ENCODE measurements around the gene KPNA1.

The KPNA1 gene

DNA sequence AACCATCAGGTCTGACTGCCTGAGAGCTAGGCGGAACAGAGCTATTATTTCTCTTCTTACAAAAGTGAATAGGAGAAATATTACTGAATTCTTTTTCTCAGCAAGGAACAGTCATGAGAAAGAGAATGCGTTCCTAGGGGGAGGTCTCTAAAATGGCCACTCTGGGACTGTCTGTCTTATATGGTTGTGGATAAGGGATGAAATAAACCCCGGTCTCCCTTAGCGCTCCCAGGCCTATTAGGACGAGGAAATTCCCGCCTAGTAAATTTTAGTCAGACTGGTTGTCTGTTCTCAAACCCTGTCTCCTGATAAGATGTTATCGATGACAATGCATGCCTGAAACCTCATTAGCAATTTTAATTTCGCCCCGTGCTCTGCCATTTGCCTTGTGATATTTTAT, 78.8 kb downstream of the KPNA1 start:
- H3K27ac ChIP-seq: no peak overlapping the region
- TF ChIP-seq ZFX (IDR thresholded peaks at IDR 0.05; ENCODE audit: borderline replicate concordance): no peak
- TF ChIP-seq, protein P1, sequence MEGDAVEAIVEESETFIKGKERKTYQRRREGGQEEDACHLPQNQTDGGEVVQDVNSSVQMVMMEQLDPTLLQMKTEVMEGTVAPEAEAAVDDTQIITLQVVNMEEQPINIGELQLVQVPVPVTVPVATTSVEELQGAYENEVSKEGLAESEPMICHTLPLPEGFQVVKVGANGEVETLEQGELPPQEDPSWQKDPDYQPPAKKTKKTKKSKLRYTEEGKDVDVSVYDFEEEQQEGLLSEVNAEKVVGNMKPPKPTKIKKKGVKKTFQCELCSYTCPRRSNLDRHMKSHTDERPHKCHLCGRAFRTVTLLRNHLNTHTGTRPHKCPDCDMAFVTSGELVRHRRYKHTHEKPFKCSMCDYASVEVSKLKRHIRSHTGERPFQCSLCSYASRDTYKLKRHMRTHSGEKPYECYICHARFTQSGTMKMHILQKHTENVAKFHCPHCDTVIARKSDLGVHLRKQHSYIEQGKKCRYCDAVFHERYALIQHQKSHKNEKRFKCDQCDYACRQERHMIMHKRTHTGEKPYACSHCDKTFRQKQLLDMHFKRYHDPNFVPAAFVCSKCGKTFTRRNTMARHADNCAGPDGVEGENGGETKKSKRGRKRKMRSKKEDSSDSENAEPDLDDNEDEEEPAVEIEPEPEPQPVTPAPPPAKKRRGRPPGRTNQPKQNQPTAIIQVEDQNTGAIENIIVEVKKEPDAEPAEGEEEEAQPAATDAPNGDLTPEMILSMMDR (IDR thresholded peaks at IDR 0.05): no peak

GRCh38 chr3:122430371-122430770, 84.4 kb downstream of the KPNA1 start:
- no peak for TF ChIP-seq ZFX (IDR thresholded peaks at IDR 0.05; ENCODE audit: borderline replicate concordance)
- TF ChIP-seq, protein P1 (IDR thresholded peaks at IDR 0.05): no peak
- H3K27ac ChIP-seq: no peak overlapping the region

DNA sequence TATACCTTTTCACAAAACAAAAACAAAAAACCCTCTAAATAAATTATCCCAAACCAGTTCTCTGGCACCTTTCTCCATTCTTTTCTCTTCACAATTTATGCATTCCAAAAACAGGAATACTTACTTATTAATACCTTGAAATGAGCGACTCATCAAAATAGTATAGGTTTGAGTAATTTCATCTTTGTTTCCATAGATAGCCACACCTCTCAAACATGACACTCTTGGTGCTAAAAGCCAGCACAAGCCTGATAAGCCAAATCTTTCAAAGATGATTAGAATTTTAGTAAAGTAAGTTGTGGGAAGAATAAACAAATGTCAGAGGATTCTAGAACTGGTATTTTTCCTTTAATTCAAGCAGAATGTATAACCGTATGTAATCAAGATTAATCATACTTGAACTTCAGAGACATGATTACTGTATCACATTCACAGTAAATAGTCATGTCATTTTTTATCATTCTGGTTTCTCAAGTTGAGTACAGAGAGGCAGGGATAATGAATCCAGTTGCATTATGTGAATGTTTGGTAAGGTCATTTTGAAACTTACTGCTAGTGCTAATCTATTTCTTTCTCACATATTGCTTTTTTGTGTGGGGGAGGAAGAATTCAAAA, 86.8 kb downstream of the KPNA1 start:
- no peak overlapping the region for H3K27ac ChIP-seq
- no peak for TF ChIP-seq ZFX (IDR thresholded peaks at IDR 0.05; ENCODE audit: borderline replicate concordance)
- TF ChIP-seq, protein P1 (IDR thresholded peaks at IDR 0.05): no peak

GRCh38 chr3:122421836-122422235, 92.9 kb downstream of the KPNA1 start:
- TF ChIP-seq ZFX (IDR thresholded peaks at IDR 0.05; ENCODE audit: borderline replicate concordance): no peak
- TF ChIP-seq, protein P1 (IDR thresholded peaks at IDR 0.05): no peak

GRCh38 chr3:122421101-122421500, 93.6 kb downstream of the KPNA1 start:
- H3K27ac ChIP-seq: no peak overlapping the region
- TF ChIP-seq, protein P1 (IDR thresholded peaks at IDR 0.05): no peak
- TF ChIP-seq ZFX (IDR thresholded peaks at IDR 0.05; ENCODE audit: borderline replicate concordance): no peak

More at GRCh38 chr3:122421836-122422235, 92.9 kb downstream of the KPNA1 start:
- H3K27ac ChIP-seq: no peak overlapping the region

DNA sequence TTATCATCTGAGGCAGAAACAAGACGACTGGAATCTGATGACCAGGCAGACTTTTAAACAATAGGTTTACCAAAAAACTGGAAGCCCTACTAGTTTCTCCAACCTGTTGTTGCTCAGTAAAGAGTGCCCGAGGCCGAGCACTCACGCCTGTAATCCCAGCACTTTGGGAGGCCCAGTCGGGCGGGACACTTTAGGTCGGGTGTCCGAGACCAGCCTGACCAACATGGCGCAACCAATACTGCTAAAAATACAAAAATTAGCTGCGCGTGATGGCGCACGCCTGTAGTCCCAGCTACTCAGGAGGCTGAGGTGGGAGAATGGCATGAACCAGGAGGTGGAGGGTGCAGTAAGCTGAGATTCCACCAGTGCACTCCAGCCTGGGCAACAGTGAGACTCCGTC, 97.8 kb downstream of the KPNA1 start:
- TF ChIP-seq, protein P1 (IDR thresholded peaks at IDR 0.05): no peak
- no peak for TF ChIP-seq ZFX (IDR thresholded peaks at IDR 0.05; ENCODE audit: borderline replicate concordance)
- H3K27ac ChIP-seq: peak overlapping the region; percentile 90

DNA sequence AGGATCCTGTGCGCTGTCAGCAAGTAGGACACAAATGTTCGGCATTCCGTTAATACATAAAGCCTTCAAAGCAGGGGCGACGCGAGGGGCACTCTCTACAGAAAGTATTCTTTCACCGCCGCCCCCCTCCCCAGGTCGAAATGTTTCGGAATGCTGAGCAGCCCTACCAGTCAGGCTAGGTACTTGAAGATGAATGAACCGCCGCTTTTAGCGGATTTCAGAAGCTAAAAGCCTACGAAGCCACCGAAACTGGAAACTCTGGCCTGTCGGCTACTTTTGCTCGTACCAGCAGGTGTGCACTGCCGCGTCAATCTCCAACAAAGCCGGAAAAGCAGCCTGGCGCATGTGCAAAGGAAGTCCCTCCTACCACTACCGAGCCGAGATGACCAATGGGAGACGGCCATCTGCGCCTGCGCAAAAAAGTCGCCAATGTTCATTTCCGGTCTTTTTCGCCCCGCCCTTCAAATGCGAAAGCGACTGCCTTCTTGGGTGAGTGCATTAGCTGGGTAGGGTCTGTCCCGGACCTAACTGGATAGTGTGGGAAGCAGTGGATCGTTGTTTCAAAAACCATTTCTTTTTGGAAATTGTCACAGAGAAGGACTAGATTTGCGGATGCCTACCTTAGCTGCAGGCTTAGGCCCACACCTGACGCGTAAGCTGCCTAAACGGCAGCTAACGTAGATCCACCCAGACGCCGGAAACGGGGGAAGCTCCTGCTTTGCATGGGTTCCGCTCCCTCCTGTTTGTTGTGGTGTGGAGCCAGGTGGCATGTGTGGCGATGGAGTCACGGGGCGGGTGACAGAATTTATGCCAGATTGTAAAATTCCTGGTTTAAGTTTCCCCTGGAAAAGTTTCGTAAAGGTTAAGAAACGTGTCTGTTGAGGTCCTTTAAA, 98.7 kb downstream of the KPNA1 start, which contains the start of gene WDR5B:
WDR5B (minus strand) TSS at position 301 of the 893 bp plus-strand sequence. CDS start 534 bp downstream, outside the sequence.
- H3K27ac ChIP-seq: peak within 1 kb of the TSS; percentile 90
- TF ChIP-seq, protein P1 (IDR thresholded peaks at IDR 0.05): 0 out of 2 replicates have a peak, but pooled peaks have one; percentile 6
- no peak for TF ChIP-seq ZFX (IDR thresholded peaks at IDR 0.05; ENCODE audit: borderline replicate concordance)
